A673 (cell line): ENCODE measurements around the gene TEX14.

Experiments
- EZH2 ChIP-seq: fragments of 200-600 bp; sonication (generic); IDR thresholded peaks from 2 replicates; pipeline ENCODE4 v1.6.1; 2017; ENCODE audit warnings: borderline replicate concordance, low read depth, mild to moderate bottlenecking, mixed read lengths, antibody characterized with exemption, low read length; ENCODE audit not compliant: poor library complexity, severe bottlenecking
- TF ChIP-seq, protein P1 (sequence below): fragments of 300-800, 200-600 bp; sonication (generic); conservative IDR thresholded peaks from 2 replicates; pipeline ENCODE4 v1.5.1; 2017; ENCODE audit warnings: low read depth, mild to moderate bottlenecking, antibody characterized with exemption, low read length, moderate library complexity, mixed read lengths

DNA sequence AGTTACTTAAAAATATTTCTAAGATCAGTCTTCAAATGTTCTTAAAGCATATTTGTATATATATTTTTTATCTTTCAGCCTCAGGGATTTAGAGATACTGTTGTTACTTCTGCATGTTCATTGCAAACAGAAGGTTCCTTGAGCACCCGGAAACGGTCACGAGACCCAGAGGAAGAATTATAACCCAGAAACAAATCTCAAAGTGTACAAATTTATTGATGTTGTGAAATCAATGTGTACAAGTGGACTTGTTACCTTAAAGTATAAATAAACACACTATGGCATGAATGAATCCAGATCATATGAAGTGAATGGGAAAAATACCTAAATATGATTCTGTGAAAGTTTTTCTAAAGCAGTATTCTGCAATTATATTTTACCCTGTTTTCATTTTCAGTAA, 42.2 kb upstream of the TEX14 start:
- TF ChIP-seq, protein P1, sequence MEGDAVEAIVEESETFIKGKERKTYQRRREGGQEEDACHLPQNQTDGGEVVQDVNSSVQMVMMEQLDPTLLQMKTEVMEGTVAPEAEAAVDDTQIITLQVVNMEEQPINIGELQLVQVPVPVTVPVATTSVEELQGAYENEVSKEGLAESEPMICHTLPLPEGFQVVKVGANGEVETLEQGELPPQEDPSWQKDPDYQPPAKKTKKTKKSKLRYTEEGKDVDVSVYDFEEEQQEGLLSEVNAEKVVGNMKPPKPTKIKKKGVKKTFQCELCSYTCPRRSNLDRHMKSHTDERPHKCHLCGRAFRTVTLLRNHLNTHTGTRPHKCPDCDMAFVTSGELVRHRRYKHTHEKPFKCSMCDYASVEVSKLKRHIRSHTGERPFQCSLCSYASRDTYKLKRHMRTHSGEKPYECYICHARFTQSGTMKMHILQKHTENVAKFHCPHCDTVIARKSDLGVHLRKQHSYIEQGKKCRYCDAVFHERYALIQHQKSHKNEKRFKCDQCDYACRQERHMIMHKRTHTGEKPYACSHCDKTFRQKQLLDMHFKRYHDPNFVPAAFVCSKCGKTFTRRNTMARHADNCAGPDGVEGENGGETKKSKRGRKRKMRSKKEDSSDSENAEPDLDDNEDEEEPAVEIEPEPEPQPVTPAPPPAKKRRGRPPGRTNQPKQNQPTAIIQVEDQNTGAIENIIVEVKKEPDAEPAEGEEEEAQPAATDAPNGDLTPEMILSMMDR = no peak
- no peak for TF ChIP-seq EZH2
